Osteocyte (in vitro differentiated cells): ENCODE results near the gene EPM2AIP1. TPM values are rescaled to one million over a fixed set of nuclear protein-coding genes. Genes with fewer than 3 reads are reported as not detected.

Experiments
- DNase-seq: peaks from one replicate; pipeline ENCODE4 v3.0.0; 2021; ENCODE audit warnings: mixed read lengths; ENCODE audit not compliant: unreplicated experiment; ENCODE audit errors: extremely low spot score
- H3K27ac Mint-ChIP-seq: one replicate; pipeline ENCODE4 v1.8.0; 2021; ENCODE audit warnings: mild to moderate bottlenecking, mixed read lengths; ENCODE audit not compliant: unreplicated experiment
- H3K27me3 Mint-ChIP-seq: one replicate; pipeline ENCODE4 v1.8.0; 2021; ENCODE audit warnings: mixed read lengths; ENCODE audit not compliant: unreplicated experiment
- H3K36me3 Mint-ChIP-seq: one replicate; pipeline ENCODE4 v1.8.0; 2021; ENCODE audit warnings: mixed read lengths; ENCODE audit not compliant: unreplicated experiment
- H3K4me1 Mint-ChIP-seq: one replicate; pipeline ENCODE4 v1.8.0; 2021; ENCODE audit warnings: mixed read lengths; ENCODE audit not compliant: unreplicated experiment
- H3K4me3 Mint-ChIP-seq: one replicate; pipeline ENCODE4 v1.8.0; 2021; ENCODE audit warnings: mild to moderate bottlenecking, moderate library complexity, mixed read lengths; ENCODE audit not compliant: unreplicated experiment
- H3K9me3 Mint-ChIP-seq: one replicate; pipeline ENCODE4 v1.8.0; 2021; ENCODE audit warnings: mixed read lengths; ENCODE audit not compliant: unreplicated experiment
- total RNA-seq: library from RNA; stranded (reverse); gene quantifications from 2 replicates; pipeline ENCODE4 v1.2.1, GENCODE V29; 2021
- TF ChIP-seq, protein P1 (sequence below): fragments of 200-600 bp; sonication (generic); IDR thresholded peaks from 2 replicates; pipeline ENCODE4 v1.5.0; 2021; ENCODE audit warnings: antibody characterized with exemption, mild to moderate bottlenecking, moderate library complexity

The EPM2AIP1 gene
- total RNA-seq, 1 donor from 2014 or later: 24.5 TPM

DNA sequence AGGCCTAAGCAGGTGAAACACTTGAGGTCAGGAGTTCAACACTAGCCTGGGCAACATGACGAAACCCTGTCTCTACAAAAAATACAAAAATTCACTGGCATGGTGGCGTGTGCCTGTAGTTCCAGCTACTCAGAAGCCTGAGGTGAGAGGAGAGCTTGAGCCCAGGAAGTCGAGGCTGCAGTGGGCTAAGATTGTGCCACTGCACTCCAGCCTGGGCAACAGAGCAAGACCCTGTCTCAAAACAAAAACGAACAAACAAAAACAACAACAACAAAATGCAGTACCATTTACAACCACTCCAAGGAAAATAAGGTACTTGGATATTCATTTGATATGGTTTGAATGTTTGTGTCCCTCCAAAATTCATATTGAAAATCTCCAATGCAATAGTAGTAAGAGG, 32.4 kb downstream of the EPM2AIP1 start:
- no peak overlapping the region for H3K4me3 Mint-ChIP-seq
- TF ChIP-seq, protein P1, sequence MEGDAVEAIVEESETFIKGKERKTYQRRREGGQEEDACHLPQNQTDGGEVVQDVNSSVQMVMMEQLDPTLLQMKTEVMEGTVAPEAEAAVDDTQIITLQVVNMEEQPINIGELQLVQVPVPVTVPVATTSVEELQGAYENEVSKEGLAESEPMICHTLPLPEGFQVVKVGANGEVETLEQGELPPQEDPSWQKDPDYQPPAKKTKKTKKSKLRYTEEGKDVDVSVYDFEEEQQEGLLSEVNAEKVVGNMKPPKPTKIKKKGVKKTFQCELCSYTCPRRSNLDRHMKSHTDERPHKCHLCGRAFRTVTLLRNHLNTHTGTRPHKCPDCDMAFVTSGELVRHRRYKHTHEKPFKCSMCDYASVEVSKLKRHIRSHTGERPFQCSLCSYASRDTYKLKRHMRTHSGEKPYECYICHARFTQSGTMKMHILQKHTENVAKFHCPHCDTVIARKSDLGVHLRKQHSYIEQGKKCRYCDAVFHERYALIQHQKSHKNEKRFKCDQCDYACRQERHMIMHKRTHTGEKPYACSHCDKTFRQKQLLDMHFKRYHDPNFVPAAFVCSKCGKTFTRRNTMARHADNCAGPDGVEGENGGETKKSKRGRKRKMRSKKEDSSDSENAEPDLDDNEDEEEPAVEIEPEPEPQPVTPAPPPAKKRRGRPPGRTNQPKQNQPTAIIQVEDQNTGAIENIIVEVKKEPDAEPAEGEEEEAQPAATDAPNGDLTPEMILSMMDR: no peak
- H3K4me1 Mint-ChIP-seq: no peaks in the 10 kb centered on the region
- no peak for DNase-seq
- no peak overlapping the region for H3K27ac Mint-ChIP-seq
- H3K9me3 Mint-ChIP-seq: no peaks in the 10 kb centered on the region
- no peaks in the 10 kb centered on the region for H3K36me3 Mint-ChIP-seq
- H3K27me3 Mint-ChIP-seq: peaks cover 6% of the 10 kb centered on the region

DNA sequence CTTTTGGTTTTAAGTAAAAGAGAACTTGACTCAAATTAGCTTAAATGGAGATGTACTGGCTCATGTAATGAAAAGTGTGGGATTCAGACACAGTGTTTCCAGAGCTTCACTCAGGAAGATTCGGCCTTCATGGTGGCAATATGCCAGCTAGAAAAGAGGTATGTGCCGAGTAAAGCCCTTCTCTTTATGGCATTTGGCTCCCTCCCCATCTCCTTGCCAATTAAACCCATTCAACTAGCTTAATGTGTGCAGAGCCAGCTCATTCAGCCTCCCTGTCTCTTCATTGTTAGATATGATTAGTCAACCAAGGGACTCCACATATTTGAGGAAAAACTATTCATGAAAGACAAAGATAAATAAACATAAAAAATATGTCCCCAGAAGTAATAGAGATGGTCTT, 33.1 kb downstream of the EPM2AIP1 start:
- H3K4me1 Mint-ChIP-seq: no peaks in the 10 kb centered on the region
- peaks cover 8% of the 10 kb centered on the region for H3K27me3 Mint-ChIP-seq
- TF ChIP-seq, protein P1: no peak
- no peak overlapping the region for H3K4me3 Mint-ChIP-seq
- no peak overlapping the region for H3K27ac Mint-ChIP-seq
- no peaks in the 10 kb centered on the region for H3K9me3 Mint-ChIP-seq
- H3K36me3 Mint-ChIP-seq: no peaks in the 10 kb centered on the region
- no peak for DNase-seq

DNA sequence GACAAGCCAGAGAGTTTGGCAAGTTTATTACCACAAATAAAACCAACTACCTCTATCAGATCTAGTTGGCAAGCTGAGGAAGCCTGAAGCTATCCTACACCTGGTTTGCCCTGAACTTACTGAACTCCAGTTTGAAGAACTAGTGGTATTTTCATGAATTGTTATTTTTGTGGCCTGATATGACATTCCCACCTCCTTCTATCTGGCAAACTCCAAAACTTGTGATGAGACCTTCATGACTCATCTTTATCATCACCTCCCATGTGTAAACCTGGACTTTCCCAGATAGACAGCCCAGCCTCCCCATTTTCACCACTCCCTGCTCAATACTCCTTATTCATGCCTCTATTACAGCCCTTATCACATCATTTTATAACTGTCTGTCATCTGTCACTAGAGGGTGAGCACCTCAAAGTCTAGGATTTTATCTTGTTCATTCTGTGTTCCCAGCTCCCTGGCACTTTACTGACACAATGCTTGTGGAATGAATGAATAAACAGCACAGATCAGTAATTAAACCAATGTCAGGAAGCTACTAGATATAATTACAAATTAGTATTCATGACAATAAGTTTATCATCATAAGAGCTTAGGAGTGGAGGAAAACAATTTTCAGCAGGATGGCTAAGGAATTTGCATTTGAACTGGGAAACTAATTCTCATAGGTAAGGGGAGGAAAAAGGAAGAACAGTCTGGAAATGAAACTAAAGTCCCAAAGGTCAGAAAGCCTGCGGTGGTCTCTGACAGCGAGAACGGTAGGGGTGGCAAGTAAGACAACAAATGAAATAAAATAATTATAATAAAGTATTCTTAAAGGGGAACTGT, 34.9 kb downstream of the EPM2AIP1 start:
- Mint-ChIP-seq H3K4me1 (no peaks in the 10 kb centered on the region), H3K9me3 (no peaks in the 10 kb centered on the region), H3K4me3 (no peak overlapping the region), H3K36me3 (no peaks in the 10 kb centered on the region), H3K27ac (no peak overlapping the region), H3K27me3 (peaks cover 12% of the 10 kb centered on the region)
- TF ChIP-seq, protein P1: no peak
- DNase-seq: no peak

DNA sequence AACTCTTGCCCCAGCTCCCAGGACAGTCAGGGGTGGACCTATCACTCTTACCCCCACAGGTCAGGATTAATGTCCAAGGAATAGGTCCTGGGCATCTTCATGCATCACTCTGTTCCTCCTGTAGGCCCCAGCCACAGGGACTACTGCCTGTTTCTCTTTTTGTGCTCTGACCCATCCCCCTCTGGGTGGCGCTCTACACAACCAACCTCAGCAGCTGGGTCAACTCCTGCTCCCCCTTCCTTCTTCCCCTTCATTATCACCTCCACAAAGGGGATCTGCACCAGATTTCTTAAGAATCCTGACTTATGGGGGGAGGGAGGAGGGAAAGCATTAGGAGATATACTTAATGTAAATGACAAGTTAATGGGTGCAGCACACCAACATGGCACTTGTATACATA, 35.9 kb downstream of the EPM2AIP1 start:
- no peak for DNase-seq

DNA sequence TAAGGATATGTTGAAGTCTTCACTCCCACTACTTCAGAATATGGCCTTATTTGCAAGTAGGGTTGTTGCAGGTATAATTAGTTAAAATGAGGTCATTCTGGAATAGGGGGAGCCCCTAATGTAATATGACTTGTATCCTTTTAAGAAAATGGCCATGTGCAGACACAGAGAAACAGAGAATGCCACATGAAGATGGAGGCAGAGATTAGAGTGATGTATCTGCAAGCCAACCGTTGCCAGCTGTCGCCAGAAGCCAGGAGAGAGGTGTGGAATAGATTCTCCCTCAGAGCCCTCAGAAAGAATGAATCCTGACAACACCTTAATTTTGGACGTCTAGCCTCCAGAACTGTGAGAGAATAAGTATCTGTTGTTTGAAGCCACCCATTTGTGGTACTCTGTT, 36.8 kb downstream of the EPM2AIP1 start:
- DNase-seq: no peak
- Mint-ChIP-seq H3K4me1 (no peaks in the 10 kb centered on the region), H3K36me3 (no peaks in the 10 kb centered on the region), H3K27me3 (peaks cover 17% of the 10 kb centered on the region), H3K27ac (no peak overlapping the region), H3K4me3 (no peak overlapping the region), H3K9me3 (no peaks in the 10 kb centered on the region)
- TF ChIP-seq, protein P1: no peak

More for the DNA sequence above, 35.9 kb downstream of the EPM2AIP1 start:
- Mint-ChIP-seq H3K27me3 (peaks cover 17% of the 10 kb centered on the region), H3K27ac (no peak overlapping the region), H3K4me3 (no peak overlapping the region), H3K9me3 (no peaks in the 10 kb centered on the region), H3K4me1 (no peaks in the 10 kb centered on the region), H3K36me3 (no peaks in the 10 kb centered on the region)
- TF ChIP-seq, protein P1: no peak
